Endodermal cell (in vitro differentiated cells): ENCODE results near the gene TMEM80. TPM values are rescaled to one million over a fixed set of nuclear protein-coding genes. Genes with fewer than 3 reads are reported as not detected.

ENCODE experiments used
- DNase-seq: peaks from one replicate; pipeline ENCODE4 v3.0.0-alpha.2; 2017
- H3K27ac ChIP-seq: 2 replicates; pipeline ENCODE4 v1.5.1; 2013; ENCODE audit warnings: mild to moderate bottlenecking, low read depth, low read length, moderate library complexity
- H3K27me3 ChIP-seq: 2 replicates; pipeline ENCODE4 v1.6.1; 2013; ENCODE audit warnings: mild to moderate bottlenecking, low read length, moderate library complexity; ENCODE audit not compliant: insufficient read depth, control insufficient read depth, poor library complexity, severe bottlenecking
- H3K36me3 ChIP-seq: 2 replicates; pipeline ENCODE4 v1.7.0; 2013; ENCODE audit warnings: mild to moderate bottlenecking, low read length, moderate library complexity; ENCODE audit not compliant: control insufficient read depth, insufficient read depth
- H3K4me1 ChIP-seq: one replicate; pipeline ENCODE4 v1.7.0; 2013; ENCODE audit warnings: low read length; ENCODE audit not compliant: control insufficient read depth, insufficient read depth
- H3K4me3 ChIP-seq: 2 replicates; pipeline ENCODE4 v1.5.1; 2013; ENCODE audit warnings: mild to moderate bottlenecking, low read length, moderate library complexity
- H3K9ac ChIP-seq: 2 replicates; pipeline ENCODE4 v1.6.1; 2013; ENCODE audit warnings: mild to moderate bottlenecking, low read length, moderate library complexity; ENCODE audit not compliant: poor library complexity, severe bottlenecking; ENCODE audit errors: extremely low read depth
- H3K9me3 ChIP-seq: 2 replicates; pipeline ENCODE4 v1.6.1; 2013; ENCODE audit warnings: mild to moderate bottlenecking, low read length, moderate library complexity; ENCODE audit not compliant: control insufficient read depth
- H3K27ac Mint-ChIP-seq: 2 replicates; pipeline ENCODE4 v1.8.0; 2020; ENCODE audit warnings: mixed read lengths
- H3K27me3 Mint-ChIP-seq: 2 replicates; pipeline ENCODE4 v1.8.0; 2021; ENCODE audit warnings: mild to moderate bottlenecking, mixed read lengths; ENCODE audit not compliant: insufficient read depth
- H3K36me3 Mint-ChIP-seq: 2 replicates; pipeline ENCODE4 v1.8.0; 2020; ENCODE audit warnings: low read depth, mixed read lengths
- H3K4me1 Mint-ChIP-seq: 2 replicates; pipeline ENCODE4 v1.8.0; 2020; ENCODE audit warnings: mixed read lengths
- H3K4me3 Mint-ChIP-seq: 2 replicates; pipeline ENCODE4 v1.8.0; 2020; ENCODE audit warnings: mild to moderate bottlenecking, moderate library complexity, mixed read lengths
- H3K9me3 Mint-ChIP-seq: 2 replicates; pipeline ENCODE4 v1.8.0; 2020; ENCODE audit warnings: mild to moderate bottlenecking, mixed read lengths
- CTCF ChIP-seq: fragments of 200-600 bp; sonication (generic); conservative IDR thresholded peaks from 2 replicates; pipeline ENCODE4 v1.5.0; 2021; ENCODE audit warnings: antibody characterized with exemption, mild to moderate bottlenecking
- WGBS, 2 experiments: methylation state at CpG; one replicate each; pipeline versions ENCODE4 v1.1.5 to v1.1.7; 2013; ENCODE audit warnings: missing lambda C conversion rate in 2 of 2, mixed read lengths in 1 of 2; ENCODE audit not compliant: insufficient coverage in 1 of 2, insufficient read length in 1 of 2; 5-methylcytosine and 5-hydroxymethylcytosine counted together
- total RNA-seq, 2 donors: library from RNA; stranded (reverse); fragmentation: NEBNext Ultra II Directional in 1 of 2; extraction: Animal tissue kit (Norgen Biotek cat#: 25700) in 1 of 2; gene quantifications; 2 replicates in 1 of 2; 3 replicates in 1 of 2; pipeline ENCODE4 v1.2.1, GENCODE V29; 2021

TMEM80 gene
- total RNA-seq, 2 donors from 2014 or later = 13.2 to 19.1 TPM

GRCh38 chr11:680970-681369 is 14.6 kb upstream of the TMEM80 start:
- Histone ChIP-seq H3K9ac (no peak overlapping the region), H3K9me3 (no peaks in the 10 kb centered on the region), H3K36me3 (peaks cover 56% of the 10 kb centered on the region), H3K27me3 (no peaks in the 10 kb centered on the region), H3K27ac (no peak overlapping the region), H3K4me3 (no peak overlapping the region), H3K4me1 (no peaks in the 10 kb centered on the region)
- no peak overlapping the region for H3K27ac Mint-ChIP-seq
- H3K9me3 Mint-ChIP-seq = no peaks in the 10 kb centered on the region
- peaks cover 79% of the 10 kb centered on the region for H3K36me3 Mint-ChIP-seq
- no peaks in the 10 kb centered on the region for H3K27me3 Mint-ChIP-seq
- H3K4me1 Mint-ChIP-seq = no peaks in the 10 kb centered on the region
- no peak for TF ChIP-seq CTCF
- WGBS, 2 experiments = 92 to 94% methylated on average over 10 to 13 of the region's 13 CpGs
- H3K4me3 Mint-ChIP-seq = no peak overlapping the region
- DNase-seq = no peak

- Histone ChIP-seq H3K9ac (no peak overlapping the region), H3K9me3 (no peaks in the 10 kb centered on the region), H3K27ac (no peak overlapping the region), H3K4me3 (no peak overlapping the region), H3K36me3 (peaks cover 73% of the 10 kb centered on the region), H3K27me3 (no peaks in the 10 kb centered on the region), H3K4me1 (no peaks in the 10 kb centered on the region)
- TF ChIP-seq CTCF = no peak
- Mint-ChIP-seq H3K36me3 (peaks cover 76% of the 10 kb centered on the region), H3K27me3 (no peaks in the 10 kb centered on the region), H3K4me1 (no peaks in the 10 kb centered on the region), H3K27ac (no peak overlapping the region), H3K4me3 (no peak overlapping the region), H3K9me3 (no peaks in the 10 kb centered on the region)
- WGBS, 2 experiments = 91 to 95% methylated on average over 22 to 30 of the region's 30 CpGs
- no peak for DNase-seq
Observed at GRCh38 chr11:686451-687243, 9.0 kb upstream of the TMEM80 start.

- 84 to 93% methylated on average over 8 to 13 of the region's 13 CpGs for WGBS, 2 experiments
- peaks cover 3% of the 10 kb centered on the region for H3K4me1 Mint-ChIP-seq
- no peak overlapping the region for H3K4me3 Mint-ChIP-seq
- H3K27me3 Mint-ChIP-seq = no peaks in the 10 kb centered on the region
- Histone ChIP-seq H3K9me3 (no peaks in the 10 kb centered on the region), H3K4me1 (no peaks in the 10 kb centered on the region), H3K27ac (no peak overlapping the region), H3K27me3 (no peaks in the 10 kb centered on the region), H3K9ac (no peak overlapping the region), H3K4me3 (no peak overlapping the region), H3K36me3 (peaks cover 62% of the 10 kb centered on the region)
- H3K9me3 Mint-ChIP-seq = no peaks in the 10 kb centered on the region
- H3K36me3 Mint-ChIP-seq = peaks cover 65% of the 10 kb centered on the region
- DNase-seq = no peak
- TF ChIP-seq CTCF = no peak
- no peak overlapping the region for H3K27ac Mint-ChIP-seq
Observed at GRCh38 chr11:687751-688150, 7.9 kb upstream of the TMEM80 start.
